WTC11 (cell line): ENCODE data around the gene ATP9A.

Source experiments
- ARID4B ChIP-seq: sonication (generic); formaldehyde crosslinking; IDR thresholded peaks from 2 replicates; pipeline ENCODE4 v1.8.0; 2023; ENCODE audit warnings: missing genetic modification reagents, mild to moderate bottlenecking, borderline replicate concordance
- ATF1 ChIP-seq: sonication (generic); formaldehyde crosslinking; IDR thresholded peaks from 2 replicates; pipeline ENCODE4 v1.8.1; 2023; ENCODE audit warnings: mild to moderate bottlenecking, moderate library complexity, missing genetic modification reagents
- CREM ChIP-seq: sonication (generic); formaldehyde crosslinking; IDR thresholded peaks from 2 replicates; pipeline ENCODE4 v1.8.1; 2022; ENCODE audit warnings: mild to moderate bottlenecking, missing genetic modification reagents, moderate library complexity
- CTCF ChIP-seq: fragments of 200-600 bp; IDR thresholded peaks from 2 replicates; pipeline ENCODE4 v1.8.0; 2022; ENCODE audit warnings: antibody characterized with exemption
- E2F1 ChIP-seq: sonication (generic); formaldehyde crosslinking; IDR thresholded peaks from 2 replicates; pipeline ENCODE4 v1.8.0; 2022; ENCODE audit warnings: mild to moderate bottlenecking, missing genetic modification reagents
- EMX1 ChIP-seq: fragments of 250-450 bp; sonication (Bioruptor Pico); IDR thresholded peaks from 2 replicates; pipeline ENCODE4 v1.8.0; 2021; ENCODE audit warnings: mild to moderate bottlenecking
- ESRRA ChIP-seq: sonication (generic); formaldehyde crosslinking; IDR thresholded peaks from 2 replicates; pipeline ENCODE4 v1.8.1; 2022; ENCODE audit warnings: mild to moderate bottlenecking, missing genetic modification reagents, borderline replicate concordance
- FOXK1 ChIP-seq: sonication (generic); formaldehyde crosslinking; IDR thresholded peaks from 2 replicates; pipeline ENCODE4 v1.8.0; 2022; ENCODE audit warnings: mild to moderate bottlenecking, moderate library complexity, missing genetic modification reagents
- MLX ChIP-seq: sonication (generic); formaldehyde crosslinking; IDR thresholded peaks from 2 replicates; pipeline ENCODE4 v1.8.1; 2023; ENCODE audit warnings: mild to moderate bottlenecking, missing genetic modification reagents, moderate library complexity
- TEAD4 ChIP-seq: sonication (generic); formaldehyde crosslinking; IDR thresholded peaks from 2 replicates; pipeline ENCODE4 v1.8.0; 2022; ENCODE audit warnings: mild to moderate bottlenecking, missing genetic modification reagents
- TP53 ChIP-seq: sonication (generic); formaldehyde crosslinking; IDR thresholded peaks from 2 replicates; pipeline ENCODE4 v1.8.1; 2023; ENCODE audit warnings: mild to moderate bottlenecking, missing genetic modification reagents
- ZBTB43 ChIP-seq: sonication (generic); formaldehyde crosslinking; IDR thresholded peaks from 2 replicates; pipeline ENCODE4 v1.8.1; 2023; ENCODE audit warnings: mild to moderate bottlenecking, missing genetic modification reagents
- ZNF263 ChIP-seq: sonication (generic); formaldehyde crosslinking; IDR thresholded peaks from 2 replicates; pipeline ENCODE4 v1.8.1; 2022; ENCODE audit warnings: low read depth, mild to moderate bottlenecking, moderate library complexity, missing genetic modification reagents
- ZNF512 ChIP-seq: sonication (generic); formaldehyde crosslinking; IDR thresholded peaks from 2 replicates; pipeline ENCODE4 v1.8.1; 2022; ENCODE audit warnings: missing genetic modification reagents, borderline replicate concordance

GRCh38 chr20:51811042-51811355 lies 42.8 kb upstream of the ATP9A start:
- TF ChIP-seq ZNF512 (CRISPR knock-in tag) (no peak), ARID4B (no peak), FOXK1 (no peak), CREM (CRISPR knock-in tag) (no peak), ZBTB43 (CRISPR knock-in tag) (no peak), CTCF (no peak), TEAD4 (CRISPR knock-in tag) (no peak), E2F1 (CRISPR knock-in tag) (no peak), ZNF263 (CRISPR knock-in tag) (no peak), MLX (CRISPR knock-in tag) (no peak), ATF1 (no peak), ESRRA (CRISPR knock-in tag) (no peak), TP53 (no peak), EMX1 (CRISPR knock-in tag) (no peak)
